ENCODE measurements around the gene PCMT1. TPM values are rescaled to one million over a fixed set of nuclear protein-coding genes. Genes with fewer than 3 reads are reported as not detected.

PCMT1 gene
- polyA plus RNA-seq, 2 of the 4 experiments (the other 2 are of a cell fraction), result 92.4 to 99.3 TPM

DNA sequence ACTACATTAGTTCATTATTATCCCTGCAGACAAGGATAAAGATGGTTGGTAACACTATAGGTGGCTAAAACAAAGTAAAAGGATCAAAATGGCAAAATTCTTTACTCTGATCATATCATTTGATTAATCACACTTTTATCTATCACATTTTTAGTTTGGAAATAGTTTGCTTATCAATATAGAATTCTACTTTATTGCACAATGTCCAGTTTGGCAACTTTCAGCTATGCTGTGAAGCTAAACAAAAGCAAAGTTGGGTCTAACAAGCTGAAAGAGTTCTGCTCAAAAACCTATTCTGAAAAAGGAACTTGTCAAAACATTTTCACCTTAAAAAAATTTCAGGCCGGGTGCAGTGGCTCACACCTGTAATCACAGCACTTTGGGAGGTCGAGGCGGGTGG, 23.8 kb upstream of the PCMT1 start:
- ChIA-PET POLR2A (no interaction called here), CTCF (interaction anchor here (1.0 to 1.6 kb wide), 2 partner anchors 92 to 98 kb away, joined by 3 read pairs; no protein-coding TSS in a partner anchor)
- TF ChIP-seq, protein P1, sequence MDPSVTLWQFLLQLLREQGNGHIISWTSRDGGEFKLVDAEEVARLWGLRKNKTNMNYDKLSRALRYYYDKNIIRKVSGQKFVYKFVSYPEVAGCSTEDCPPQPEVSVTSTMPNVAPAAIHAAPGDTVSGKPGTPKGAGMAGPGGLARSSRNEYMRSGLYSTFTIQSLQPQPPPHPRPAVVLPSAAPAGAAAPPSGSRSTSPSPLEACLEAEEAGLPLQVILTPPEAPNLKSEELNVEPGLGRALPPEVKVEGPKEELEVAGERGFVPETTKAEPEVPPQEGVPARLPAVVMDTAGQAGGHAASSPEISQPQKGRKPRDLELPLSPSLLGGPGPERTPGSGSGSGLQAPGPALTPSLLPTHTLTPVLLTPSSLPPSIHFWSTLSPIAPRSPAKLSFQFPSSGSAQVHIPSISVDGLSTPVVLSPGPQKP (IDR thresholded peaks at IDR 0.05; ENCODE audit: low read depth, low read length), result no peak
- TF ChIP-seq MAZ (IDR thresholded peaks at IDR 0.05; ENCODE audit: borderline replicate concordance, low read depth, low read length) (no peak), HOXB5 (CRISPR knock-in tag; IDR thresholded peaks at IDR 0.05) (no peak), ZC3H11A (IDR thresholded peaks at IDR 0.05) (no peak), SMC3 (IDR thresholded peaks at IDR 0.05) (no peak), ZFP36 (IDR thresholded peaks at IDR 0.05; ENCODE audit: borderline replicate concordance, partially characterized antibody) (no peak), EHF (CRISPR knock-in tag; IDR thresholded peaks at IDR 0.05) (no peak), POLR2A (IDR thresholded peaks at IDR 0.05; ENCODE audit: low read length) (no peak), RNF2 (IDR thresholded peaks at IDR 0.05; ENCODE audit: borderline replicate concordance, low read depth) (no peak), MYC (IDR thresholded peaks at IDR 0.05; ENCODE audit: borderline replicate concordance, low read length) (no peak), SREBF2 (IDR thresholded peaks at IDR 0.05) (no peak), RCOR1 (IDR thresholded peaks at IDR 0.05; ENCODE audit: low read depth, low read length) (no peak)
- TF ChIP-seq, protein P2, sequence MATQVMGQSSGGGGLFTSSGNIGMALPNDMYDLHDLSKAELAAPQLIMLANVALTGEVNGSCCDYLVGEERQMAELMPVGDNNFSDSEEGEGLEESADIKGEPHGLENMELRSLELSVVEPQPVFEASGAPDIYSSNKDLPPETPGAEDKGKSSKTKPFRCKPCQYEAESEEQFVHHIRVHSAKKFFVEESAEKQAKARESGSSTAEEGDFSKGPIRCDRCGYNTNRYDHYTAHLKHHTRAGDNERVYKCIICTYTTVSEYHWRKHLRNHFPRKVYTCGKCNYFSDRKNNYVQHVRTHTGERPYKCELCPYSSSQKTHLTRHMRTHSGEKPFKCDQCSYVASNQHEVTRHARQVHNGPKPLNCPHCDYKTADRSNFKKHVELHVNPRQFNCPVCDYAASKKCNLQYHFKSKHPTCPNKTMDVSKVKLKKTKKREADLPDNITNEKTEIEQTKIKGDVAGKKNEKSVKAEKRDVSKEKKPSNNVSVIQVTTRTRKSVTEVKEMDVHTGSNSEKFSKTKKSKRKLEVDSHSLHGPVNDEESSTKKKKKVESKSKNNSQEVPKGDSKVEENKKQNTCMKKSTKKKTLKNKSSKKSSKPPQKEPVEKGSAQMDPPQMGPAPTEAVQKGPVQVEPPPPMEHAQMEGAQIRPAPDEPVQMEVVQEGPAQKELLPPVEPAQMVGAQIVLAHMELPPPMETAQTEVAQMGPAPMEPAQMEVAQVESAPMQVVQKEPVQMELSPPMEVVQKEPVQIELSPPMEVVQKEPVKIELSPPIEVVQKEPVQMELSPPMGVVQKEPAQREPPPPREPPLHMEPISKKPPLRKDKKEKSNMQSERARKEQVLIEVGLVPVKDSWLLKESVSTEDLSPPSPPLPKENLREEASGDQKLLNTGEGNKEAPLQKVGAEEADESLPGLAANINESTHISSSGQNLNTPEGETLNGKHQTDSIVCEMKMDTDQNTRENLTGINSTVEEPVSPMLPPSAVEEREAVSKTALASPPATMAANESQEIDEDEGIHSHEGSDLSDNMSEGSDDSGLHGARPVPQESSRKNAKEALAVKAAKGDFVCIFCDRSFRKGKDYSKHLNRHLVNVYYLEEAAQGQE (IDR thresholded peaks at IDR 0.05), result no peak
- TF ChIP-seq, protein P3, sequence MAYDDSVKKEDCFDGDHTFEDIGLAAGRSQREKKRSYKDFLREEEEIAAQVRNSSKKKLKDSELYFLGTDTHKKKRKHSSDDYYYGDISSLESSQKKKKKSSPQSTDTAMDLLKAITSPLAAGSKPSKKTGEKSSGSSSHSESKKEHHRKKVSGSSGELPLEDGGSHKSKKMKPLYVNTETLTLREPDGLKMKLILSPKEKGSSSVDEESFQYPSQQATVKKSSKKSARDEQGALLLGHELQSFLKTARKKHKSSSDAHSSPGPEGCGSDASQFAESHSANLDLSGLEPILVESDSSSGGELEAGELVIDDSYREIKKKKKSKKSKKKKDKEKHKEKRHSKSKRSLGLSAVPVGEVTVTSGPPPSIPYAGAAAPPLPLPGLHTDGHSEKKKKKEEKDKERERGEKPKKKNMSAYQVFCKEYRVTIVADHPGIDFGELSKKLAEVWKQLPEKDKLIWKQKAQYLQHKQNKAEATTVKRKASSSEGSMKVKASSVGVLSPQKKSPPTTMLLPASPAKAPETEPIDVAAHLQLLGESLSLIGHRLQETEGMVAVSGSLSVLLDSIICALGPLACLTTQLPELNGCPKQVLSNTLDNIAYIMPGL (CRISPR knock-in tag; IDR thresholded peaks at IDR 0.05; ENCODE audit: borderline replicate concordance), result no peak
- TF ChIP-seq, protein P4, sequence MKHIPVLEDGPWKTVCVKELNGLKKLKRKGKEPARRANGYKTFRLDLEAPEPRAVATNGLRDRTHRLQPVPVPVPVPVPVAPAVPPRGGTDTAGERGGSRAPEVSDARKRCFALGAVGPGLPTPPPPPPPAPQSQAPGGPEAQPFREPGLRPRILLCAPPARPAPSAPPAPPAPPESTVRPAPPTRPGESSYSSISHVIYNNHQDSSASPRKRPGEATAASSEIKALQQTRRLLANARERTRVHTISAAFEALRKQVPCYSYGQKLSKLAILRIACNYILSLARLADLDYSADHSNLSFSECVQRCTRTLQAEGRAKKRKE (CRISPR knock-in tag; IDR thresholded peaks at IDR 0.05; ENCODE audit: low read depth), result no peak
- TF ChIP-seq, protein P5, sequence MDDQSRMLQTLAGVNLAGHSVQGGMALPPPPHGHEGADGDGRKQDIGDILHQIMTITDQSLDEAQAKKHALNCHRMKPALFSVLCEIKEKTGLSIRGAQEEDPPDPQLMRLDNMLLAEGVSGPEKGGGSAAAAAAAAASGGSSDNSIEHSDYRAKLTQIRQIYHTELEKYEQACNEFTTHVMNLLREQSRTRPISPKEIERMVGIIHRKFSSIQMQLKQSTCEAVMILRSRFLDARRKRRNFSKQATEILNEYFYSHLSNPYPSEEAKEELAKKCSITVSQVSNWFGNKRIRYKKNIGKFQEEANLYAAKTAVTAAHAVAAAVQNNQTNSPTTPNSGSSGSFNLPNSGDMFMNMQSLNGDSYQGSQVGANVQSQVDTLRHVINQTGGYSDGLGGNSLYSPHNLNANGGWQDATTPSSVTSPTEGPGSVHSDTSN (IDR thresholded peaks at IDR 0.05), result no peak
- TF ChIP-seq, protein P6, sequence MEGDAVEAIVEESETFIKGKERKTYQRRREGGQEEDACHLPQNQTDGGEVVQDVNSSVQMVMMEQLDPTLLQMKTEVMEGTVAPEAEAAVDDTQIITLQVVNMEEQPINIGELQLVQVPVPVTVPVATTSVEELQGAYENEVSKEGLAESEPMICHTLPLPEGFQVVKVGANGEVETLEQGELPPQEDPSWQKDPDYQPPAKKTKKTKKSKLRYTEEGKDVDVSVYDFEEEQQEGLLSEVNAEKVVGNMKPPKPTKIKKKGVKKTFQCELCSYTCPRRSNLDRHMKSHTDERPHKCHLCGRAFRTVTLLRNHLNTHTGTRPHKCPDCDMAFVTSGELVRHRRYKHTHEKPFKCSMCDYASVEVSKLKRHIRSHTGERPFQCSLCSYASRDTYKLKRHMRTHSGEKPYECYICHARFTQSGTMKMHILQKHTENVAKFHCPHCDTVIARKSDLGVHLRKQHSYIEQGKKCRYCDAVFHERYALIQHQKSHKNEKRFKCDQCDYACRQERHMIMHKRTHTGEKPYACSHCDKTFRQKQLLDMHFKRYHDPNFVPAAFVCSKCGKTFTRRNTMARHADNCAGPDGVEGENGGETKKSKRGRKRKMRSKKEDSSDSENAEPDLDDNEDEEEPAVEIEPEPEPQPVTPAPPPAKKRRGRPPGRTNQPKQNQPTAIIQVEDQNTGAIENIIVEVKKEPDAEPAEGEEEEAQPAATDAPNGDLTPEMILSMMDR (IDR thresholded peaks at IDR 0.05), result no peak
- TF ChIP-seq, protein P7, sequence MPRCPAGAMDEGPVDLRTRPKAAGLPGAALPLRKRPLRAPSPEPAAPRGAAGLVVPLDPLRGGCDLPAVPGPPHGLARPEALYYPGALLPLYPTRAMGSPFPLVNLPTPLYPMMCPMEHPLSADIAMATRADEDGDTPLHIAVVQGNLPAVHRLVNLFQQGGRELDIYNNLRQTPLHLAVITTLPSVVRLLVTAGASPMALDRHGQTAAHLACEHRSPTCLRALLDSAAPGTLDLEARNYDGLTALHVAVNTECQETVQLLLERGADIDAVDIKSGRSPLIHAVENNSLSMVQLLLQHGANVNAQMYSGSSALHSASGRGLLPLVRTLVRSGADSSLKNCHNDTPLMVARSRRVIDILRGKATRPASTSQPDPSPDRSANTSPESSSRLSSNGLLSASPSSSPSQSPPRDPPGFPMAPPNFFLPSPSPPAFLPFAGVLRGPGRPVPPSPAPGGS (IDR thresholded peaks at IDR 0.05), result no peak
- Histone ChIP-seq H3K27ac (no peak overlapping the region), H3K4me3 (no peak overlapping the region), H3K4me2 (no peak overlapping the region), H3K4me1 (no peaks in the 10 kb centered on the region), H3K9me3 (no peaks in the 10 kb centered on the region)
- no peak for FAIRE-seq
- 75% methylated on average over 3 of the region's 3 CpGs for WGBS (ENCODE audit: missing lambda C conversion rate)
- ATAC-seq, result no peak
- no peak for DNase-seq (ENCODE audit: low read depth in 1 of 2, low spot score in 1 of 2)
